ENCODE data around the gene MUC5AC. TPM values are rescaled to one million over a fixed set of nuclear protein-coding genes. Genes with fewer than 3 reads are reported as not detected.

MUC5AC gene
- total RNA-seq, 1 experiment from 2014 or later = 0.11 TPM

GRCh38 chr11:1125803-1126202 is 31.9 kb upstream of the MUC5AC start:
- H3K4me3 ChIP-seq (ENCODE audit: low read length) = no peak overlapping the region
- TF ChIP-seq EZH2phosphoT487 (IDR thresholded peaks at IDR 0.05; ENCODE audit: borderline replicate concordance, low read length) = no peak
- TF ChIP-seq EZH2 (IDR thresholded peaks at IDR 0.05; ENCODE audit: low read length, unreplicated experiment) = no peak
- TF ChIP-seq, protein P1, sequence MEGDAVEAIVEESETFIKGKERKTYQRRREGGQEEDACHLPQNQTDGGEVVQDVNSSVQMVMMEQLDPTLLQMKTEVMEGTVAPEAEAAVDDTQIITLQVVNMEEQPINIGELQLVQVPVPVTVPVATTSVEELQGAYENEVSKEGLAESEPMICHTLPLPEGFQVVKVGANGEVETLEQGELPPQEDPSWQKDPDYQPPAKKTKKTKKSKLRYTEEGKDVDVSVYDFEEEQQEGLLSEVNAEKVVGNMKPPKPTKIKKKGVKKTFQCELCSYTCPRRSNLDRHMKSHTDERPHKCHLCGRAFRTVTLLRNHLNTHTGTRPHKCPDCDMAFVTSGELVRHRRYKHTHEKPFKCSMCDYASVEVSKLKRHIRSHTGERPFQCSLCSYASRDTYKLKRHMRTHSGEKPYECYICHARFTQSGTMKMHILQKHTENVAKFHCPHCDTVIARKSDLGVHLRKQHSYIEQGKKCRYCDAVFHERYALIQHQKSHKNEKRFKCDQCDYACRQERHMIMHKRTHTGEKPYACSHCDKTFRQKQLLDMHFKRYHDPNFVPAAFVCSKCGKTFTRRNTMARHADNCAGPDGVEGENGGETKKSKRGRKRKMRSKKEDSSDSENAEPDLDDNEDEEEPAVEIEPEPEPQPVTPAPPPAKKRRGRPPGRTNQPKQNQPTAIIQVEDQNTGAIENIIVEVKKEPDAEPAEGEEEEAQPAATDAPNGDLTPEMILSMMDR (conservative IDR thresholded peaks at IDR 0.05; ENCODE audit: low read depth, low read length) = no peak
- H3K9me3 ChIP-seq (ENCODE audit: low read length) = no peaks in the 10 kb centered on the region
- H3K9me2 ChIP-seq (replicated peaks; ENCODE audit: low read length) = no peaks in the 10 kb centered on the region
- no peaks in the 10 kb centered on the region for H4K20me1 ChIP-seq (ENCODE audit: low read length)
- H3K27ac ChIP-seq (ENCODE audit: low read length) = no peak overlapping the region
- no peaks in the 10 kb centered on the region for H3K27me3 ChIP-seq (ENCODE audit: low read length)
- no peak overlapping the region for H3K4me2 ChIP-seq (ENCODE audit: low read length)
- no peaks in the 10 kb centered on the region for H3K79me2 ChIP-seq (ENCODE audit: low read length)
- intact Hi-C loops (cut with micrococcal nuclease) = no loop called here
- DNase-seq = no peak
- H3F3A ChIP-seq (ENCODE audit: low read length, unreplicated experiment) = no peaks in the 10 kb centered on the region
- BruUV-seq (replicated peaks) = no TSS peak
- H3K36me3 ChIP-seq (ENCODE audit: low read depth, low read length) = no peaks in the 10 kb centered on the region
- no peak for ATAC-seq
- POLR2A ChIA-PET (ENCODE audit: unreplicated experiment) = no interaction called here
- no peaks in the 10 kb centered on the region for H3K4me1 ChIP-seq (ENCODE audit: insufficient read depth, low read length)
- CTCF ChIA-PET = no interaction called here
- no peak overlapping the region for H3K9ac ChIP-seq (ENCODE audit: low read length)
- H2AFZ ChIP-seq (ENCODE audit: low read length) = no peak overlapping the region

DNA sequence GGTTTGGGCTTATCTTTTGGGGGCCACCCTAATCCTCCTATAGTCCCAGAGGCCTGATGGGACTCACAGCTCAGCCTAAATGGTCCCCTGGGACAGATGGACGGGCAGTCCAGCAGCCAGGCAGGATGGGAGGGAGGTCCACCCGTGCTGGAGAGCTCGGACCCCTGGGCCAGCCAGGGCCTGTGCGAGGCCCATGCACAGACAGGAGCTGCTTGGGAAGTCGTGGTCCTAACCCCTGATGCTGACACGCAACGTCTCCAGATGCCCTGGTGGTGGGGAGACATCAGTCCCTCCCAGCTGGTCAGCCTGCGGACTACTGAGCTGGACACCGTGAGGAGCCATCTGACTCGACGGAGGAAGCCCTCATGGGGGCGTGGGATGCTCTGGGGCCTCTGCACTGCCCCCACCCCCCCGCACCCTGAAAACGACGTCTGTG is 31.2 kb upstream of the MUC5AC start:
- Histone ChIP-seq H3K4me1 (ENCODE audit: insufficient read depth, low read length) (no peaks in the 10 kb centered on the region), H3F3A (ENCODE audit: low read length, unreplicated experiment) (no peaks in the 10 kb centered on the region), H3K27me3 (ENCODE audit: low read length) (no peaks in the 10 kb centered on the region), H3K27ac (ENCODE audit: low read length) (no peak overlapping the region), H3K79me2 (ENCODE audit: low read length) (no peaks in the 10 kb centered on the region), H2AFZ (ENCODE audit: low read length) (no peak overlapping the region), H3K4me2 (ENCODE audit: low read length) (no peak overlapping the region), H3K36me3 (ENCODE audit: low read depth, low read length) (no peaks in the 10 kb centered on the region), H4K20me1 (ENCODE audit: low read length) (no peaks in the 10 kb centered on the region), H3K4me3 (ENCODE audit: low read length) (no peak overlapping the region), H3K9me3 (ENCODE audit: low read length) (no peaks in the 10 kb centered on the region), H3K9ac (ENCODE audit: low read length) (no peak overlapping the region), H3K9me2 (replicated peaks; ENCODE audit: low read length) (no peaks in the 10 kb centered on the region)
- DNase-seq (no peak), ATAC-seq (no peak)
- TF ChIP-seq EZH2 (IDR thresholded peaks at IDR 0.05; ENCODE audit: low read length, unreplicated experiment) = no peak
- TF ChIP-seq EZH2phosphoT487 (IDR thresholded peaks at IDR 0.05; ENCODE audit: borderline replicate concordance, low read length) = no peak
- TF ChIP-seq, protein P1 (conservative IDR thresholded peaks at IDR 0.05; ENCODE audit: low read depth, low read length) = no peak
- POLR2A ChIA-PET (ENCODE audit: unreplicated experiment) = no interaction called here
- CTCF ChIA-PET = no interaction called here
- BruUV-seq (replicated peaks) = no TSS peak
- intact Hi-C loops (cut with micrococcal nuclease) = no loop called here

GRCh38 chr11:1126935-1127663 is 30.7 kb upstream of the MUC5AC start:
- Histone ChIP-seq H3K4me3 (ENCODE audit: low read length) (no peak overlapping the region), H3K4me1 (ENCODE audit: insufficient read depth, low read length) (no peaks in the 10 kb centered on the region), H3K9ac (ENCODE audit: low read length) (no peak overlapping the region), H3K36me3 (ENCODE audit: low read depth, low read length) (no peaks in the 10 kb centered on the region), H3K79me2 (ENCODE audit: low read length) (no peaks in the 10 kb centered on the region), H3K27me3 (ENCODE audit: low read length) (no peaks in the 10 kb centered on the region), H2AFZ (ENCODE audit: low read length) (no peak overlapping the region), H3F3A (ENCODE audit: low read length, unreplicated experiment) (no peaks in the 10 kb centered on the region), H3K27ac (ENCODE audit: low read length) (no peak overlapping the region), H3K9me2 (replicated peaks; ENCODE audit: low read length) (no peaks in the 10 kb centered on the region), H3K4me2 (ENCODE audit: low read length) (no peak overlapping the region), H3K9me3 (ENCODE audit: low read length) (no peaks in the 10 kb centered on the region), H4K20me1 (ENCODE audit: low read length) (no peaks in the 10 kb centered on the region)
- ATAC-seq = no peak
- BruUV-seq (replicated peaks) = no TSS peak
- CTCF ChIA-PET = no interaction called here
- no peak for TF ChIP-seq EZH2 (IDR thresholded peaks at IDR 0.05; ENCODE audit: low read length, unreplicated experiment)
- TF ChIP-seq, protein P1 (conservative IDR thresholded peaks at IDR 0.05; ENCODE audit: low read depth, low read length) = no peak
- no peak for TF ChIP-seq EZH2phosphoT487 (IDR thresholded peaks at IDR 0.05; ENCODE audit: borderline replicate concordance, low read length)
- intact Hi-C loops (cut with micrococcal nuclease) = no loop called here
- POLR2A ChIA-PET (ENCODE audit: unreplicated experiment) = no interaction called here
- no peak for DNase-seq
